Tibial nerve (tissue), 3 donors: ENCODE results near the gene NACC1.

ENCODE experiments used
- CTCF ChIP-seq, 5 experiments: fragments of 200-600 bp in 3 of 5; fragments of 450-650 bp in 2 of 5; sonication (generic) in 3 of 5; IDR thresholded peaks; one replicate each; pipeline ENCODE4 v1.5.1; 2016 to 2019; ENCODE audit warnings: antibody characterized with exemption in 5 of 5, mild to moderate bottlenecking in 3 of 5, moderate library complexity in 2 of 5
- POLR2A ChIP-seq, 2 donors: fragments of 450-650 bp; IDR thresholded peaks; one replicate each; pipeline ENCODE4 v1.6.1; 2017; ENCODE audit warnings: antibody characterized with exemption in 2 of 2, mild to moderate bottlenecking in 2 of 2, moderate library complexity in 2 of 2

DNA sequence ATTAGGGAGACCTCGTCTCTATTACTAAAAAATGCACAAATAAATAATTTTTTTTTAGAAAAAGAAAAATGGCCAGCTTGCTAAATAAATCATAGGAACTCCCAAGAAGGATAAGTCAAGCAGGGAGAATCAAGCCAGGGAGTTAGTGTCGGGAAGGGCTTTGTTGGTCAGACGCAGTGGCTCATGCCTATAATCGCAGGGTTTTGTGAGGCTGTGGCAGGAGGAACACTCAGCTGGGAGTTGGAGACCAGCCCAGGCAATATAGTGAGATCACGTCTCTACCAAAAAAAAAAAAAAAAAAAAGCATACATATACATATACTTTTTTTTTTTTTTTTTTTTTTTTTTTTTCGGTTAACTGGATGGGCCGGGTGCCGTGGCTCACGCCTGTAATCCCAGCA is 9.0 kb downstream of the NACC1 start:
- TF ChIP-seq CTCF (IDR thresholded peaks at IDR 0.05) (no peak), POLR2A (IDR thresholded peaks at IDR 0.05) (no peak)
